ENCODE results near the gene NDUFS2.

DNA sequence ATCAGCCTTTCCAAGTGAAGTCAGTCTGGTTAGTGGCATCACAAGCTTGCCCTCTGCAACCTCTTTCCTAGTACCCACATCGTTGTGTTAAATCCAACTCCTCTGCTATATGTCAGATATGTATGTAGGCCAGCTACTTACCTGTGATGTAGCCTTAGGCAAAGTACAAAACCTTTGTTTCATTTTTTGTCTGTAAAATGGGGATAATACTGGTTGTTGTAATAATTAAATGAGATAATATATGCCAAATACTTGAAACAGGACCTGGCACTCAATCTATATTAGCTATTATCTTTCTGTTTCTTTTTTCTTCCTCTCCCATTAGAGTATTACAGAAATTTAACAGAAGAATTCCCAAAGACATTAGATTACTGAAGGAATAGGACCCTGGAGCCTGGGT, 57.6 kb downstream of the NDUFS2 start:
- TF ChIP-seq EZH2 (IDR thresholded peaks at IDR 0.05; ENCODE audit: borderline replicate concordance, insufficient read depth, low read depth, low read length, poor library complexity, severe bottlenecking), result no peak
- TF ChIP-seq, protein P1, sequence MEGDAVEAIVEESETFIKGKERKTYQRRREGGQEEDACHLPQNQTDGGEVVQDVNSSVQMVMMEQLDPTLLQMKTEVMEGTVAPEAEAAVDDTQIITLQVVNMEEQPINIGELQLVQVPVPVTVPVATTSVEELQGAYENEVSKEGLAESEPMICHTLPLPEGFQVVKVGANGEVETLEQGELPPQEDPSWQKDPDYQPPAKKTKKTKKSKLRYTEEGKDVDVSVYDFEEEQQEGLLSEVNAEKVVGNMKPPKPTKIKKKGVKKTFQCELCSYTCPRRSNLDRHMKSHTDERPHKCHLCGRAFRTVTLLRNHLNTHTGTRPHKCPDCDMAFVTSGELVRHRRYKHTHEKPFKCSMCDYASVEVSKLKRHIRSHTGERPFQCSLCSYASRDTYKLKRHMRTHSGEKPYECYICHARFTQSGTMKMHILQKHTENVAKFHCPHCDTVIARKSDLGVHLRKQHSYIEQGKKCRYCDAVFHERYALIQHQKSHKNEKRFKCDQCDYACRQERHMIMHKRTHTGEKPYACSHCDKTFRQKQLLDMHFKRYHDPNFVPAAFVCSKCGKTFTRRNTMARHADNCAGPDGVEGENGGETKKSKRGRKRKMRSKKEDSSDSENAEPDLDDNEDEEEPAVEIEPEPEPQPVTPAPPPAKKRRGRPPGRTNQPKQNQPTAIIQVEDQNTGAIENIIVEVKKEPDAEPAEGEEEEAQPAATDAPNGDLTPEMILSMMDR (IDR thresholded peaks at IDR 0.05), result no peak

Data from B cell (primary cell).